ENCODE measurements around the gene EFR3B. TPM values are rescaled to one million over a fixed set of nuclear protein-coding genes. Genes with fewer than 3 reads are reported as not detected.
"Not testable (repeated sequence)": the region's sequence is repeated elsewhere in the genome, so short reads cannot be mapped to it uniquely, and the experiment has no call there.

Gene EFR3B
- total RNA-seq, 1 donor = under 0.01 TPM

- DNase-seq (ENCODE audit: low read depth) = no peak
- no peak overlapping the region for H3K4me3 ChIP-seq (ENCODE audit: low read depth, low read length)
- TF ChIP-seq CTCF (IDR thresholded peaks at IDR 0.05; ENCODE audit: insufficient read depth, low read depth, low read length) = no peak
These were observed 40.6 kb upstream of the EFR3B start for GRCh38 chr2:25001325-25001637.

GRCh38 chr2:25002066-25002465 lies 39.8 kb upstream of the EFR3B start:
- no peak for DNase-seq (ENCODE audit: low read depth)
- TF ChIP-seq CTCF (IDR thresholded peaks at IDR 0.05; ENCODE audit: insufficient read depth, low read depth, low read length) = no peak
- no peak overlapping the region for H3K4me3 ChIP-seq (ENCODE audit: low read depth, low read length)

GRCh38 chr2:25009954-25010353 lies 31.9 kb upstream of the EFR3B start:
- H3K4me3 ChIP-seq (ENCODE audit: low read depth, low read length) = no peak overlapping the region
- TF ChIP-seq CTCF (IDR thresholded peaks at IDR 0.05; ENCODE audit: insufficient read depth, low read depth, low read length) = no peak
- DNase-seq (ENCODE audit: low read depth) = no peak

- not testable (repeated sequence) for DNase-seq (ENCODE audit: low read depth); H3K4me3 ChIP-seq (ENCODE audit: low read depth, low read length)
These were observed 30.5 kb upstream of the EFR3B start for GRCh38 chr2:25011342-25011741.

- no peak for DNase-seq (ENCODE audit: low read depth)
- TF ChIP-seq CTCF (IDR thresholded peaks at IDR 0.05; ENCODE audit: insufficient read depth, low read depth, low read length) = no peak
- H3K4me3 ChIP-seq (ENCODE audit: low read depth, low read length) = no peak overlapping the region
These were observed 27.2 kb upstream of the EFR3B start for GRCh38 chr2:25014631-25015030.

GRCh38 chr2:25018681-25019080 lies 23.2 kb upstream of the EFR3B start:
- H3K4me3 ChIP-seq (ENCODE audit: low read depth, low read length) = no peak overlapping the region
- TF ChIP-seq CTCF (IDR thresholded peaks at IDR 0.05; ENCODE audit: insufficient read depth, low read depth, low read length) = no peak
- DNase-seq (ENCODE audit: low read depth) = no peak

GRCh38 chr2:25021791-25022362 lies 20.0 kb upstream of the EFR3B start:
- DNase-seq (ENCODE audit: low read depth) = no peak
- H3K4me3 ChIP-seq (ENCODE audit: low read depth, low read length) = no peak overlapping the region
- no peak for TF ChIP-seq CTCF (IDR thresholded peaks at IDR 0.05; ENCODE audit: insufficient read depth, low read depth, low read length)

Data from fibroblast of villous mesenchyme (primary cell).